GM21515 (cell line): Measurements from ENCODE around the gene HOXB8.

Experiments
- ATAC-seq: cut with Tn5 transposase; IDR thresholded peaks from one replicate; pipeline ENCODE4 v1.9.1; 2021; ENCODE audit not compliant: unreplicated experiment

Gene HOXB8

GRCh38 chr17:48624544-48625494 is 9.7 kb upstream of the HOXB8 start:
- ATAC-seq: no peak

GRCh38 chr17:48624118-48624517 is 9.0 kb upstream of the HOXB8 start:
- ATAC-seq: no peak

GRCh38 chr17:48623583-48623982 is 8.5 kb upstream of the HOXB8 start:
- no peak for ATAC-seq

- ATAC-seq: no peak
Measured at GRCh38 chr17:48622857-48623256, 7.8 kb upstream of the HOXB8 start.

GRCh38 chr17:48621410-48622392 is 6.6 kb upstream of the HOXB8 start:
- no peak for ATAC-seq

- ATAC-seq: no peak
Measured at GRCh38 chr17:48620461-48621139, 5.5 kb upstream of the HOXB8 start.

- ATAC-seq: no peak
Measured at GRCh38 chr17:48619826-48620449, 4.8 kb upstream of the HOXB8 start.

- no peak for ATAC-seq
Measured at GRCh38 chr17:48618256-48618896, 3.3 kb upstream of the HOXB8 start.

GRCh38 chr17:48617471-48618255 is 2.6 kb upstream of the HOXB8 start:
- no peak for ATAC-seq

GRCh38 chr17:48616717-48617470 is 1.8 kb upstream of the HOXB8 start:
- no peak for ATAC-seq

- ATAC-seq: no peak
Measured at GRCh38 chr17:48615963-48616716, 1.0 kb upstream of the HOXB8 start.

- ATAC-seq: no peak
Measured at GRCh38 chr17:48613862-48614694, 1.0 kb downstream of the HOXB8 start.

- ATAC-seq: no peak
Measured at GRCh38 chr17:48612854-48613691, 2.0 kb downstream of the HOXB8 start.

GRCh38 chr17:48612456-48612853 is 2.6 kb downstream of the HOXB8 start:
- no peak for ATAC-seq

- no peak for ATAC-seq
Measured at GRCh38 chr17:48611681-48612455, 3.2 kb downstream of the HOXB8 start.
